ENCODE results near the gene SULT1A1. TPM values are rescaled to one million over a fixed set of nuclear protein-coding genes. Genes with fewer than 3 reads are reported as not detected.
"Not testable (repeated sequence)": the region's sequence is repeated elsewhere in the genome, so short reads cannot be mapped to it uniquely, and the experiment has no call there.

The SULT1A1 gene
- total RNA-seq, 5 donors from 2014 or later (not counting 1 experiment from before 2014, with no cell fraction given): 13.3 to 19.0 (median 15.8) TPM

DNA sequence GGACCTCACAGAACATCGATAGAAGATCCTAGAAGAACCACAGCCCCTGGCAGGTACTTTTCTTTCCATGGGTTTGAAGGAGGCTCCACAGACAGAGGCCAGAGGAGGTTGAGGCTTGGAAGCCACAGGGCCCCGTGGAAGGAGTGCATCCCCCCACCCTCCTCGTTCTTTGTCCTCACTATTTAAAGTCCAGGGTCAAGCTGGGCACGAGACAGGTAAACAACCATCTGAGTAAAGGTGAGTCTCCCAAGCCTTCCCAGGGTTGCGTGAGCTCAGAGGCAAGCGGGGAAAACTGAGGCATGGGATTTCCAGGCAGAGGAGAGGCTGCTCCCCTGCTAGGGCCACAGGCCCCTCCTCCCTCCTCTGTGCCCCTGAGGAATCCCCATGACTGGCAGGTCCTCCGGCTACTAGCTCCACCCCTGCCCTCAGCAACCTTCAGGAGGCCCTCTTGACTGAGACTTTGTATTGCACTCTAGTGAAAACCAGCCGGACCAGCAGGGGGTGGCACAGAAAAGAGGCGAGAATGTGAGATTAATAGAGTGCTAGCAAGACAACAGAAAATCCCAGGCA lies 12.1 kb downstream of the SULT1A1 start:
- DNase-seq: no peak
- ChIA-PET POLR2A (interaction anchor here in 1 of 2 donors (0.6 kb wide), 1 partner anchor 38 kb away, joined by 6 read pairs; no protein-coding TSS in a partner anchor), CTCF (no interaction called here)
- no peaks in the 10 kb centered on the region for H3K36me3 ChIP-seq (ENCODE audit: control insufficient read depth in 2 of 2, extremely low read depth in 1 of 2, insufficient read depth in 1 of 2, low read length in 1 of 2)
- no peaks in the 10 kb centered on the region for H3K27me3 Mint-ChIP-seq
- H3K4me3 Mint-ChIP-seq: no peak overlapping the region
- H3K27ac ChIP-seq (ENCODE audit: low read length): no peak overlapping the region
- no peak overlapping the region for H3K27ac Mint-ChIP-seq
- no peaks in the 10 kb centered on the region for H3K9me3 ChIP-seq
- H3K4me1 Mint-ChIP-seq: no peaks in the 10 kb centered on the region
- no peak overlapping the region for H3K4me3 ChIP-seq (ENCODE audit: control insufficient read depth in 1 of 2, extremely low read depth in 1 of 2, low read length in 1 of 2)
- H3K9me3 Mint-ChIP-seq: no peaks in the 10 kb centered on the region
- no peak for ATAC-seq (replicated peaks in 1 of 4)
- peaks cover 2% of the 10 kb centered on the region in 2 experiments for H3K4me1 ChIP-seq (ENCODE audit: control insufficient read depth in 1 of 2, extremely low read depth in 1 of 2, insufficient read depth in 2 of 2, low read length in 2 of 2)
- H3K27me3 ChIP-seq (replicated peaks in 1 of 2; ENCODE audit: control insufficient read depth in 2 of 2, extremely low read depth in 1 of 2, insufficient read depth in 2 of 2, low read length in 1 of 2): peaks cover 0 to 3% of the 10 kb centered on the region in 2 experiments
- 91% methylated on average over 7 of the region's 9 CpGs for WGBS (ENCODE audit: insufficient coverage)
- H3K36me3 Mint-ChIP-seq: no peaks in the 10 kb centered on the region

DNA sequence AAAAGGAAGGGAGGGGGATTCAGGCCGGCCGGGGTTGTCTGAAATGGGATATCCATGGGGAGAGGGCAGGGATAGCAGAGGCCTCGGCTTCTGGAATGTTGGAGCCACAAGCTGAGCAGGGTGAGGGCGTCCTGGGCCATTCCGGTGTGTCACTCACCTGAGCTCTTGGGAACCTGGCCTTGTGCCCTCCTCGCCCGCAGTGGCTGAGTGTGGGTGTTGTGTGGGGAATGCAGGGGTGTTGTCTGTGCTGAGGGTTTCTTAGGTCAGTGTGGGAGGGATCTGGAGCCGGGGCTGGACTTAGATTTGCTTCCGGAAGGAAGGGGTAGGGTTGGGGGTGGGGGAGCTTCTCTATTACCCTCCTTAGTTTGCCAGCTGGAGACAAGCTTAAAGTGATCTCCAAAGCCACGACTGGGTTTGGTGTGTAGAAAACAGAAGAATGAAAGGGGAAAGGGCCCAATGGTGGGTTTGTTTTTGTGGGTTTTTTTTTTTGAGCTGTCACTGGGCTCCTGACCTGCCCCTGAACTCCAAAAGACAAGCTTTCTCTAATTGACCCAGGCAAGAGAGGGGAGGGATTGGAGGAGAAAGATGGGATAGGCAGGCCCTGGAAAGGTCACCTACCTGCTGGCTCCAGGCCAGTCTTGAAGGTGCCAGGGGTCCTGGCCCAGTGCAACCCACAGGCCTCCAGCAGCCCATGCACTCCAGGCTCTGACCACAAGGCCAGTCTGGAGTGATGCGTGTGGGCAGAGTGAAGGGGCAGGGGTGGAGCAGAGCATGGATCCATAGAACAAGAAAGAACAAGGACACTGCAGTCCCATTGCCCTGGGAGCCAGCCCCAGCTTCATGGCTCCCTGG lies 12.8 kb downstream of the SULT1A1 start, which contains the start of gene SULT1A2:
Gene SULT1A2, minus strand, starts transcription at position 211 of the 852 bp plus-strand sequence. CDS start 1,120 bp downstream, outside the sequence.
- Mint-ChIP-seq H3K9me3 (no peaks in the 10 kb centered on the region), H3K36me3 (no peaks in the 10 kb centered on the region), H3K4me1 (no peaks in the 10 kb centered on the region), H3K27ac (peak within 1 kb of the TSS in 1 of 2 donors; percentile 28), H3K4me3 (no peak within 1 kb of the TSS), H3K27me3 (no peaks in the 10 kb centered on the region)
- Histone ChIP-seq H3K36me3 (ENCODE audit: control insufficient read depth in 2 of 2, extremely low read depth in 1 of 2, insufficient read depth in 1 of 2, low read length in 1 of 2) (no peaks in the 10 kb centered on the region), H3K27me3 (replicated peaks in 1 of 2; ENCODE audit: control insufficient read depth in 2 of 2, extremely low read depth in 1 of 2, insufficient read depth in 2 of 2, low read length in 1 of 2) (peaks cover 0 to 3% of the 10 kb centered on the region in 2 experiments), H3K27ac (ENCODE audit: low read length) (no peak within 1 kb of the TSS), H3K4me3 (ENCODE audit: control insufficient read depth in 1 of 2, extremely low read depth in 1 of 2, low read length in 1 of 2) (no peak within 1 kb of the TSS), H3K9me3 (no peaks in the 10 kb centered on the region), H3K4me1 (ENCODE audit: control insufficient read depth in 1 of 2, extremely low read depth in 1 of 2, insufficient read depth in 2 of 2, low read length in 2 of 2) (peaks cover 2% of the 10 kb centered on the region in 2 experiments)
- ChIA-PET POLR2A (no interaction called here), CTCF (no interaction called here)
- no peak for DNase-seq
- 72% methylated on average over 11 of the region's 11 CpGs for WGBS (ENCODE audit: insufficient coverage)
- ATAC-seq (replicated peaks in 1 of 4): no peak

DNA sequence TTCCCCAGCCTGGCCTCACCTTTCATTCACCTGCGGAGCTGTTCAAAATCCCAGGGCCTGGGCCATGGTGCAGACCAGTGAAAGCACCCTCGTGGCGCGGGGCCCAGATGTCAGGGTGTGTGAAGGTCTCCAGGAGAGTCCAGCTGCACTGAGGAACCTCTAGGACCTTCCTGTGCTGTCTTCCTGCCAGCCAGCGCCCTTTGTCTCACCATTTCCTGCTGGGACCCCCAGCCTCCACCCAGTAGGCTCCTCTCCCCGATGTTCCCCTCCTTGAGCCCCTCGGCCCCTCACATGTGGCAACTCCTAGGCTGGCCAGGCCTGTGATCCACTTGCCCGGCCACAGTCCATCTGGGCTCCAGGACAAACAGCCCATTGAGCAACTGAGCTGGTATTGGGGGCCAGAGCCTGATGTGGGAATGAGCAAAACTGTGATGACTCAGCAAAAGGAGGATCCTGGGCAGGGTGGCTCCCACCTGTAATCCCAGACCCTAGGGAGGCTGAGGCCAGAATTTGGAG lies 13.7 kb downstream of the SULT1A1 start:
- ChIA-PET POLR2A (no interaction called here), CTCF (no interaction called here)
- H3K27me3 ChIP-seq (replicated peaks in 1 of 2; ENCODE audit: control insufficient read depth in 2 of 2, extremely low read depth in 1 of 2, insufficient read depth in 2 of 2, low read length in 1 of 2): peaks cover 0 to 3% of the 10 kb centered on the region in 2 experiments
- peaks cover 2% of the 10 kb centered on the region in 2 experiments for H3K4me1 ChIP-seq (ENCODE audit: control insufficient read depth in 1 of 2, extremely low read depth in 1 of 2, insufficient read depth in 2 of 2, low read length in 2 of 2)
- Mint-ChIP-seq H3K4me1 (no peaks in the 10 kb centered on the region), H3K4me3 (no peak overlapping the region), H3K9me3 (no peaks in the 10 kb centered on the region), H3K27ac (peak overlapping the region in 1 of 2 donors; percentile 28), H3K36me3 (peaks cover 5% of the 10 kb centered on the region), H3K27me3 (no peaks in the 10 kb centered on the region)
- H3K27ac ChIP-seq (ENCODE audit: low read length): no peak overlapping the region
- WGBS (ENCODE audit: insufficient coverage): 48% methylated on average over 4 of the region's 8 CpGs
- H3K36me3 ChIP-seq (ENCODE audit: control insufficient read depth in 2 of 2, extremely low read depth in 1 of 2, insufficient read depth in 1 of 2, low read length in 1 of 2): peaks cover 0 to 3% of the 10 kb centered on the region in 2 donors
- DNase-seq (no peak), ATAC-seq (replicated peaks in 1 of 4) (no peak)
- H3K4me3 ChIP-seq (ENCODE audit: control insufficient read depth in 1 of 2, extremely low read depth in 1 of 2, low read length in 1 of 2): no peak overlapping the region
- no peaks in the 10 kb centered on the region for H3K9me3 ChIP-seq

DNA sequence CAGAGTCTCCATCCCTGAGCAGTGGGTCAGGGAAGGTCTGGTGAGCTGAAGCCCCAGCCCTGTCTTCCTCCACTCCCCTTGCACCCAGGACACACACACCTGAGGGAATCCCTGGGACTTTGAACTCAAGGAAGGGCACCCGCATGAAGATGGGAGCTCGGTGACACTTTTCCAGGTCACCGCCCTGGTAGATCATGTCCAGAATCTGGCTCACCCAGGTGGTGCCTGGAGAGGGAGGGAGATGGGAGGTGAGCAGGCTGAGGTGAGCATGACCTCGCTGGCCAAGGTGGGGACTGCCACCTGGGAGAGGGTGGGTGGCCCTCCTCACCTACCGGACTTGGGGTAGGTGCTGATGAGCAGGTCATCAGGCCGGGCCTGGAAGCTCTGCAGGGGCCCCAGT lies 14.4 kb downstream of the SULT1A1 start:
- WGBS (ENCODE audit: insufficient coverage): 80% methylated on average over 1 of the region's 6 CpGs
- H3K4me1 ChIP-seq (ENCODE audit: control insufficient read depth in 1 of 2, extremely low read depth in 1 of 2, insufficient read depth in 2 of 2, low read length in 2 of 2); H3K4me3 ChIP-seq (ENCODE audit: control insufficient read depth in 1 of 2, extremely low read depth in 1 of 2, low read length in 1 of 2); H3K27ac Mint-ChIP-seq; ATAC-seq (replicated peaks in 1 of 4); H3K36me3 ChIP-seq (ENCODE audit: control insufficient read depth in 2 of 2, extremely low read depth in 1 of 2, insufficient read depth in 1 of 2, low read length in 1 of 2); H3K36me3 Mint-ChIP-seq; H3K27me3 ChIP-seq (replicated peaks in 1 of 2; ENCODE audit: control insufficient read depth in 2 of 2, extremely low read depth in 1 of 2, insufficient read depth in 2 of 2, low read length in 1 of 2); H3K9me3 Mint-ChIP-seq; H3K4me3 Mint-ChIP-seq; H3K4me1 Mint-ChIP-seq; H3K9me3 ChIP-seq; H3K27me3 Mint-ChIP-seq; POLR2A ChIA-PET; DNase-seq; H3K27ac ChIP-seq (ENCODE audit: low read length); CTCF ChIA-PET: not testable (repeated sequence)

DNA sequence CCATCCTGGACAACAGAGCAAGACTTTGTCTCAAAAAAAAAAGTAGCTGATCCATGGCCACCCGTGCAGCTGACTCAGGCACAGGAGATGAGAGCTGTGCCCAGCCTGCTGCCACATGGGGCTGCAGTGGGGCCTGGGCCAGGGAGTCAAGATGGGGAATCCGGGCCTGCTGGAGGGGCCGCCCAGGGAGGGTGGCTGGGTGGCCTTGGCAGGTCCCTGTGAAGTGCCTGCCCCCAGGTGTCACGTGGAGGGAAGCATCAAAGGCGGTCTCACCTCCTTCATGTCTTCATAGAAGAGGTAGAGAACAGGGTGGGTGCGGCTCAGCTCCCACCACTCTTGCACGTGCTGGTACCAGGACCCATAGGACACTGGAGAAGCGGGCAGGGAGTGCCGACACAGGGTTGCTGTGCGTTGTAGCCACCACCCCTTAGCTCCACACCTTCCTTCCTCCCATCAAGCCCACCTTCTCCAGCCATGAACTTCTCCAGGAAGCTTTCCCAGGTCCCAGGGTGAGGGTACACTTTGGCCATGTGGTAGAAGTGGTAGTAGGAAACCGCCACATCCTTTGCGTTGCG lies 16.8 kb downstream of the SULT1A1 start:
- H3K36me3 Mint-ChIP-seq: peaks cover 25% of the 10 kb centered on the region
- no peaks in the 10 kb centered on the region for H3K9me3 Mint-ChIP-seq
- ATAC-seq (replicated peaks in 1 of 4) (peak in 1 of 4 experiments; percentile 13), DNase-seq (no peak)
- H3K4me3 Mint-ChIP-seq: no peak overlapping the region
- ChIA-PET CTCF (no interaction called here), POLR2A (no interaction called here)
- no peak overlapping the region for H3K4me3 ChIP-seq (ENCODE audit: control insufficient read depth in 1 of 2, extremely low read depth in 1 of 2, low read length in 1 of 2)
- H3K27ac Mint-ChIP-seq: peak overlapping the region in 1 of 2 donors; percentile 74
- peaks cover 7 to 29% of the 10 kb centered on the region in 2 donors for H3K36me3 ChIP-seq (ENCODE audit: control insufficient read depth in 2 of 2, extremely low read depth in 1 of 2, insufficient read depth in 1 of 2, low read length in 1 of 2)
- H3K4me1 Mint-ChIP-seq: no peaks in the 10 kb centered on the region
- H3K9me3 ChIP-seq: no peaks in the 10 kb centered on the region
- WGBS (ENCODE audit: insufficient coverage): 100% methylated on average over 3 of the region's 13 CpGs
- peaks cover 0 to 3% of the 10 kb centered on the region in 2 experiments for H3K27me3 ChIP-seq (replicated peaks in 1 of 2; ENCODE audit: control insufficient read depth in 2 of 2, extremely low read depth in 1 of 2, insufficient read depth in 2 of 2, low read length in 1 of 2)
- peaks cover under 1 to 2% of the 10 kb centered on the region in 2 experiments for H3K4me1 ChIP-seq (ENCODE audit: control insufficient read depth in 1 of 2, extremely low read depth in 1 of 2, insufficient read depth in 2 of 2, low read length in 2 of 2)
- no peak overlapping the region for H3K27ac ChIP-seq (ENCODE audit: low read length)
- H3K27me3 Mint-ChIP-seq: no peaks in the 10 kb centered on the region

DNA sequence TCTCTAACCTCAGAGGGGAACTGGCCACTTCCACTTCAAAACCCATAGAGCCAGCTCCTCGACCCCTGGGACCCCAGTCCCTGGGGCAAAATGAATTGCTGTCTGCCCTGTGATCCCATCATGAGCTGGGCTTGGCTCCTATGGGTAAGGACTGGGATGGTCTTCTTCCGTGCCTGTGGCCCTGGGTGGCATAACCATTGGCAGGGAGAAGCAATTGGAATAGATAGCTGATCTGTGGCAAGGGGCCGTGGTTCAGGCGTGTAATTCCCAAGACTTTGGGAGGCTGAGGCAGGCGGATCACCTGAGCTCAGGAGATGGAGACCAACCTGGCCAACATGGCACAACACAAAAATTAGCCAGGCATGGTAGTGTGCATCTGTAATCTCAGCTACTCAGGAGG lies 17.3 kb downstream of the SULT1A1 start:
- H3K4me1 Mint-ChIP-seq: no peaks in the 10 kb centered on the region
- no peaks in the 10 kb centered on the region for H3K9me3 Mint-ChIP-seq
- DNase-seq: no peak
- Histone ChIP-seq H3K4me3 (ENCODE audit: control insufficient read depth in 1 of 2, extremely low read depth in 1 of 2, low read length in 1 of 2) (no peak overlapping the region), H3K9me3 (no peaks in the 10 kb centered on the region), H3K4me1 (ENCODE audit: control insufficient read depth in 1 of 2, extremely low read depth in 1 of 2, insufficient read depth in 2 of 2, low read length in 2 of 2) (peaks cover 0 to 2% of the 10 kb centered on the region in 2 experiments), H3K27ac (ENCODE audit: low read length) (no peak overlapping the region), H3K36me3 (ENCODE audit: control insufficient read depth in 2 of 2, extremely low read depth in 1 of 2, insufficient read depth in 1 of 2, low read length in 1 of 2) (peaks cover 7 to 34% of the 10 kb centered on the region in 2 donors), H3K27me3 (replicated peaks in 1 of 2; ENCODE audit: control insufficient read depth in 2 of 2, extremely low read depth in 1 of 2, insufficient read depth in 2 of 2, low read length in 1 of 2) (no peaks in the 10 kb centered on the region)
- ATAC-seq (replicated peaks in 1 of 4): no peak
- peaks cover 27% of the 10 kb centered on the region for H3K36me3 Mint-ChIP-seq
- CTCF ChIA-PET: no interaction called here
- peak overlapping the region in 1 of 2 donors; percentile 66 for H3K27ac Mint-ChIP-seq
- no peaks in the 10 kb centered on the region for H3K27me3 Mint-ChIP-seq
- WGBS (ENCODE audit: insufficient coverage): 100% methylated on average over 4 of the region's 5 CpGs
- H3K4me3 Mint-ChIP-seq: no peak overlapping the region
- POLR2A ChIA-PET: no interaction called here
